Measurements from ENCODE around the gene SYT3.

- TF ChIP-seq CTCF (conservative IDR thresholded peaks at IDR 0.05; ENCODE audit: low read depth, low read length) (no peak), EZH2 (IDR thresholded peaks at IDR 0.05; ENCODE audit: low read length, unreplicated experiment) (no peak)
These were observed 13.0 kb upstream of the SYT3 start for GRCh38 chr19:50652722-50653121.
